ENCODE measurements around the gene HPCAL1.

The HPCAL1 gene

DNA sequence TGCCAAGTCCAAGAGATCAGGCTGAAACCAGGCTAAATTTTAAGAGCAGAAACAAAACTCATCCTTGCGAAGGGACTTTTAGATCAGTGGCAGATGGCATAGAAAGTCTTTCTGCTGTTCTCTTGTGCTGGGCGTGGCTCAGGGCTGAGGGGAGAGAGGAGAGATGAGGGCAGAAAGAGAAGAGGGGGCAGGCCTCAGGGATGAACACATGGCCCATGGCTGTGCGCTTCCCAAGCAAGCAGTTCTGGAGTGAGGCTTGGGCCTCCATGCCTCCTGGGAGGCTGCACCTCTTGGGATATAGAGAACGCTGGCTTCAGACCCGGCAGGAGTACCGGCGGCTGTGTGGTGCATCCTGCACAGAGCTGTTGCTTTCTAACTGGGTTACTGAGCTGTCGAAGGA is 41.0 kb downstream of the HPCAL1 start:
- Histone ChIP-seq H3K9ac (ENCODE audit: low read depth, low read length) (no peak overlapping the region), H3K4me1 (ENCODE audit: insufficient read depth, low read length) (peaks cover 18% of the 10 kb centered on the region), H3K9me3 (ENCODE audit: control insufficient read depth, insufficient read depth, low read length) (no peaks in the 10 kb centered on the region), H3K36me3 (ENCODE audit: insufficient read depth, low read length) (no peaks in the 10 kb centered on the region)

DNA sequence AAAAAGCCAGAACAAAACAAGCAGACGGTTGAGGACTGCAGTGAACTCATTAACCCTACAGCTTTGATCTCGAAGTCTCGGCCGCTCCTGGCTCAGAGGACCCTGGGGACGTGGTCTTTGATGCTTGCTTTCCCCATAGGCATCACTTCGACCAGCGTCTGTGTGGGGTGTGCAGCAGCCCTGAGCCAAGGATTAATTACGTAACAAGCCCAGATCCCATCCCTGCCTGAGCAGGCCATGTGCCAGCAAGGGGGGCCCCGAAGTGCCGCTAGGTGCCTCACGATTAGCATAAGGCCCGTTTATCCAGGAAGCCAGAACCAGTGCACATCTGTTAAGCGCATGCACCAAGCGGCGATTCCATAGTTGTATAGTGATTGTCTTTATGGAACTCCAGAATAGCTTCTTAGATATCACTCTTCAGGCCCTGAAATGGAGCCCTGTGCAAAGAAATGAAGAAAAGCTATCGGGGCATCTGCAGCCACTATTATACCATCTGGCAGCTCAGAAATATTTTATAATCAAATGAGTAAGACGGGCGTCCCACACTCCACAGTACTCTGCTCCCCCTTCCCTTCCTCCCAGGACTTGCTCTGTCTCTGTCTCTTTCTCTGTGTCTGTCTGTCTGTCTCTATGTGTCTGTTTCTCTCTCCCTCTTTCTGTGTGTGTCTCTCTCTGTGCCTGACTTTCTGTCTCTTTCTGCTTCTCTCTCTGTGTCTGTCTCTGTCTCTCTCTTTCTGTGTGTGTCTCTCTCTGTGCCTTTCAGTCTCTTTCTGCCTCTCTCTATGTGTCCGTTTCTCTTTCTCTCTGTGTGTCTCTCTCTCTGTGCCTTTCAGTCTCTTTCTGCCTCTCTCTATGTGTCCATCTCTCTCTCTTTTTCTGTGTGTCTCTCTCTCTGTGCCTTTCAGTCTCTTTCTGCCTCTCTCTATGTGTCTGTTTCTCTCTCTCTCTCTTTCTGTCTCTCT is 41.7 kb downstream of the HPCAL1 start:
- H3K9ac ChIP-seq (ENCODE audit: low read depth, low read length), result no peak overlapping the region
- H3K4me1 ChIP-seq (ENCODE audit: insufficient read depth, low read length), result peaks cover 18% of the 10 kb centered on the region
- no peaks in the 10 kb centered on the region for H3K9me3 ChIP-seq (ENCODE audit: control insufficient read depth, insufficient read depth, low read length)
- no peaks in the 10 kb centered on the region for H3K36me3 ChIP-seq (ENCODE audit: insufficient read depth, low read length)

DNA sequence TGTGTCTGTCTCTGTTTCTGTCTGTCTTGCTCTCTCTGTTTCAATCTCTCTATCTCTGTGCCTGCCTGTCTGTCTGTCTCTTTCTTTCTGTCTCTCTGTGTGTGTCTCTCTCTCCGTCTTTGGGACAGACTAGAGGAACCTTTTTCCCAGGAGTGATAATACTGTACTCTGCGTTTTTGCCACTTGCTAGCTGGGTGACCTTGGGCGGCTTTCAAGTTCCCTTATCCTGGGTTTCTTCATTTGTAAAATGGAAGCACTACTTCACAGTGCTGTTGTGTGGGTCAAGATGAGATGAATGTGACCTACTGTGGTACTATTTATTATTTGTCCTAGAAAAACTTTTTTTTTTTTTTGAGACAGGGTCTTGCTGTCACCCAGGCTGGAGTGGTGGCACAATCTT is 42.4 kb downstream of the HPCAL1 start:
- Histone ChIP-seq H3K9ac (ENCODE audit: low read depth, low read length) (no peak overlapping the region), H3K36me3 (ENCODE audit: insufficient read depth, low read length) (no peaks in the 10 kb centered on the region), H3K4me1 (ENCODE audit: insufficient read depth, low read length) (peaks cover 18% of the 10 kb centered on the region), H3K9me3 (ENCODE audit: control insufficient read depth, insufficient read depth, low read length) (no peaks in the 10 kb centered on the region)

DNA sequence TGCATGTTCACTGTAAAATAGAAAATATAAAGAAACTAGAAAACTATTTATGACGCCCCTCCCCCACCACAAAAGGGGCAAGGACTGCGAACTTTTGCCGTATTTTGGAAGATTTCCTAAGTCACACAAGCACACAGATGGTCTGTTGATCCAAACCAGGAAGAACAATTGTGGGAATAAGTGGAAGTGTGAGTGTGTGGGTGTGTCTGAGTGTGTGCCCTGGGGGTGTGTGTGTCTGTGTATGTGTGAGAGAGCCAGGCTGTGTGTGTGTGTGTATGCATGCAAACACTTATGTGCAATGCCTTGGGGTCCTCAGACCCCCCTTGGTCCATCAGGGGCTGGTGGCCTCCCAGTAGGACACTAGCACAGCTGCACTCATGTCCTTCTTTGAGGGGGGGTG is 43.1 kb downstream of the HPCAL1 start:
- Histone ChIP-seq H3K9ac (ENCODE audit: low read depth, low read length) (no peak overlapping the region), H3K4me1 (ENCODE audit: insufficient read depth, low read length) (peaks cover 18% of the 10 kb centered on the region), H3K9me3 (ENCODE audit: control insufficient read depth, insufficient read depth, low read length) (no peaks in the 10 kb centered on the region)

DNA sequence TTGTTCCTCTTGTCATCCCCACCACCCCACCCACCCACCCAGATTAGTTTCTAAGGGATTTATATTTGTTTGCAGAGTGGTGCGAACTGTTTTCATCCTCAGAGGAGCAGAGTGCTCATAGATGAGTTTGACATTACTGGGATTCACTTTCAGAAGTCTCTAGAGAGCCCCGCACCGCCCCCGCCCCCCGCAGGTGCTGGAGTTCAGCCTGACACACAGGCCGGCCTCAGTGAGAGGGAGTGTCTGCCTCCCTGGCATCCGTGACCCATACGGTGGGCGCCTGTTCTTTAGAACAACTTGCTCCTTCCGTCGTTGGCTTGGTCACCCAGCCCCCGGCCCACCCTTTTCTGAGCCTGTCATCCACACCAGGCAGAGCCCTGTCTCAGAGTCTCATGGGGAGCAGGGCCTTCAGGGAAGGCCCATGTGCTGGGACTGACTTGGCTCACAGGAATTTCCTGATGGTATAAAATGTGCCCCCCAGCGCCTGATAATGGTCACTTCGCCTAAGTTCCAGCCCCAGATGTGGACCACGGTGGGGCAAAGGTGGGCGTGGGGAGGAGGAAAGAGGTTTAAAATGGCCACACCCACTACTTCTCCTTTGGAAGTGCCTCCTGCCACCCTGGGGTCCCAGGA is 44.3 kb downstream of the HPCAL1 start:
- Histone ChIP-seq H3K4me1 (ENCODE audit: insufficient read depth, low read length) (peaks cover 18% of the 10 kb centered on the region), H3K36me3 (ENCODE audit: insufficient read depth, low read length) (no peaks in the 10 kb centered on the region), H3K9ac (ENCODE audit: low read depth, low read length) (no peak overlapping the region), H3K9me3 (ENCODE audit: control insufficient read depth, insufficient read depth, low read length) (no peaks in the 10 kb centered on the region)

More for the DNA sequence above, 43.1 kb downstream of the HPCAL1 start:
- no peaks in the 10 kb centered on the region for H3K36me3 ChIP-seq (ENCODE audit: insufficient read depth, low read length)

DNA sequence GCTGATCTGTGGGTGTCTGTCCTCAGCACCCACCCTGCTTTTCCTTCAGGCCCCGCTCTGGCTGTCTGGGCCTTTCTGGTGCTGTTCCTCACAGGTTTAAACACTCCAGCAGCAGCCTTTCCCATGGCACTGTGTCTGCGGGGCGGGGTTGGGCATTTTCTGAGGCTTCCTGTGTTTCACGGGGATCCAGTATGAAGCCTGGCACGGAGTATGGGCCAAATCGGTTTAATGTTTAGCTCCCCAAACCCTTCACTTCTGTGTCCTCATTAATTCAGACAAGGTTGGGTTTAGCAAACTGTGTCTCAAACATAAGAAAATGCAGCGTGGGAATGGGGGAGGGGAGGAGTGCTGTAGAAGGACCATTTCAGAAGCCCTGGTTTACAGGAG is 44.9 kb downstream of the HPCAL1 start:
- Histone ChIP-seq H3K4me1 (ENCODE audit: insufficient read depth, low read length) (peaks cover 18% of the 10 kb centered on the region), H3K36me3 (ENCODE audit: insufficient read depth, low read length) (no peaks in the 10 kb centered on the region), H3K9me3 (ENCODE audit: control insufficient read depth, insufficient read depth, low read length) (no peaks in the 10 kb centered on the region), H3K9ac (ENCODE audit: low read depth, low read length) (no peak overlapping the region)

DNA sequence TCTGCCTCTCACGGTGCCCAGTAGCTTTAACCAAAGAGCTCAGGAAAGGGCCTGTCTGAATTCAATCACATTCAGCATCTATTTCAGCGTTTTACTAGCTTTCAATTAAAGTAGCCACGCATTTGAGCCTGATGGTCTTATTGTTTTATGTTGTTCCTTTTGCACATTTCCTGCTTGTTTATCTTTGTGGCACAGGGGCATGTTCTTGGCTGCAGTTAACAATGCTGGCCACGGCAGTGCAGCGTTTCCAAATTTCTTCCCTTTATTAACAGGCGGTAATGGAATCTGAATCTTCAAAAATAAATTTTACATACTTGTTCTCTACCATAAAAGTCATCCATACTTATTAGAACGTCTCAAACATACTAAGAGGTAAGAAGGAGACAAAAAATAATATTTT is 46.2 kb downstream of the HPCAL1 start:
- Histone ChIP-seq H3K4me1 (ENCODE audit: insufficient read depth, low read length) (peaks cover 18% of the 10 kb centered on the region), H3K36me3 (ENCODE audit: insufficient read depth, low read length) (no peaks in the 10 kb centered on the region), H3K9me3 (ENCODE audit: control insufficient read depth, insufficient read depth, low read length) (no peaks in the 10 kb centered on the region), H3K9ac (ENCODE audit: low read depth, low read length) (no peak overlapping the region)

DNA sequence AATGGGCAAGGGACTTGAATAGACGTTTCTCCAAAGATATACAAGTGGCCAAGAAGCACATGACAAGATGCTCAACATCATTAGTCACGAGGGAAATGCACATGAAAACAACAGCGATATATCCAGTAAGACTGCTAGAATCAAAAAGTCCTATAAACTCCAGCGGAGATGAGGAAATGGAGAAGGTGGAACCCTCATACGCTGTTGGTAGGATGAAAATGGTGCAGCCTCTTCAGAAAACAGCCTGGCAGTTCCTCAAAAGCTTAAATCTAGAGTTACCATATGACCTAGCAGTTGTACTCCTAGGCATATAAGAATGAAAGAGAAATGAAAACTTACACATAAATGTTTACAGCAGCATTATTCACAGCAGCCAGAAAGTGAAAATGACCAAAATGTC is 48.1 kb downstream of the HPCAL1 start:
- Histone ChIP-seq H3K36me3 (ENCODE audit: insufficient read depth, low read length) (no peaks in the 10 kb centered on the region), H3K9ac (ENCODE audit: low read depth, low read length) (no peak overlapping the region), H3K9me3 (ENCODE audit: control insufficient read depth, insufficient read depth, low read length) (no peaks in the 10 kb centered on the region), H3K4me1 (ENCODE audit: insufficient read depth, low read length) (peaks cover 17% of the 10 kb centered on the region)

DNA sequence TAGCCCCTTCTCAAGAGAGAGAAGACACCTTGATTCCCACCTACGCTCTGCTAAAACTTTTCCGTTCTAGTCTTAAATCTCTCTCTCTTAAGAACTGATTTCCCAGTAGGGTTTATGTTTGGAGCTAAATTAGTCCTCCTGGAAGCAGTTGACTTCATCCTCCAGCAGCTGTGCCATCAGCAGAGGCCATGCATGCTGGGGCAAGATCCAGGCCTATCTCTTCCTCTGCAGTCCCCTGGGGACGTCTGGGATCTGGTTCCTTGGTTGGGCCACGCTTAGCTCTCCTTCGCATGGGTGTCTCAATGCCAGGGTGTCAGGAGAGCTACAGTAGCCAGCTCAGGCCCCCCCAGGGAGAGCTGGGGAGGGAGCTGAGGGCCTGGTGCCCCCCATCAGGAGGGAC is 49.7 kb downstream of the HPCAL1 start:
- no peak overlapping the region for H3K9ac ChIP-seq (ENCODE audit: low read depth, low read length)
- no peaks in the 10 kb centered on the region for H3K9me3 ChIP-seq (ENCODE audit: control insufficient read depth, insufficient read depth, low read length)
- H3K4me1 ChIP-seq (ENCODE audit: insufficient read depth, low read length), result peaks cover 5% of the 10 kb centered on the region
- no peaks in the 10 kb centered on the region for H3K36me3 ChIP-seq (ENCODE audit: insufficient read depth, low read length)

DNA sequence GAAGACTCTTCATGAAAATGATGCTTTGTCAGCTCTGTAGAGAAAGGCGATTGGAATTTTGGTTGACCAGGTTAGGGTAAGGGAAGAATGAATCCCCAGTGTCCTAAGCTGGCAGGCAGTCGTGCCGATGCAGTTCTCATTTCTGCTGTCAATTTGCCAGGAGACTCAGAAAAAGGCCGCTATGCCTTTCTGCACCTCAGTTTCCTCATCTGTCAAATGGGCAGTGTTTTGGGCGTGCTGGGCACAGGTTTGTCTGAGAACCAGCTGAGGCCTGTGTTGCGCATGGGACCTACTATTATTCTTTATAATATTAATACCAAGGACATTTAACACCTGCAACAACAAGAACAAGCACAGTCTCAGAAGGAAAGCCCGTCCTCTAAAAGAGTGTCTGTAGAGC is 50.3 kb downstream of the HPCAL1 start:
- no peaks in the 10 kb centered on the region for H3K4me1 ChIP-seq (ENCODE audit: insufficient read depth, low read length)
- H3K9me3 ChIP-seq (ENCODE audit: control insufficient read depth, insufficient read depth, low read length), result no peaks in the 10 kb centered on the region
- no peaks in the 10 kb centered on the region for H3K36me3 ChIP-seq (ENCODE audit: insufficient read depth, low read length)
- H3K9ac ChIP-seq (ENCODE audit: low read depth, low read length), result no peak overlapping the region

DNA sequence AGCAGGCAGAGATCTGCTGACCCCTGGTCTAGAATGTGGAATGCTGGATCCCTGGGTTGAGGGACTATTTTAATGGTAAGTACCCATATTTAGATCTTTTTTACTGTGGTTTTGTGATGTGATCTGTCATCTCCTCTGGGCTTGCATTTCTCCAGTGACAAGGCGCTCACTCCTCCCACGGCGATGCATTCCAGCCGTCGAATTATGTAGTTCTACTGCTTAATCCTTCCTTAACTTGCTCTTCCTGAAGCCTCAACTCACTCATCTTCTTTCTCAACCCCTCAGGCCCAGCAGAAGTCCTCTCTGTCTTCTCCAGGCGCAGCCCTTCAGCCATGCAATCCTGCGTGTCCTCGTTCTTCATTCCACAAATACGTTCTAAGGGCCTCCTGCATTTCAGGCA is 51.2 kb downstream of the HPCAL1 start:
- H3K36me3 ChIP-seq (ENCODE audit: insufficient read depth, low read length), result no peaks in the 10 kb centered on the region
- no peaks in the 10 kb centered on the region for H3K9me3 ChIP-seq (ENCODE audit: control insufficient read depth, insufficient read depth, low read length)
- no peak overlapping the region for H3K9ac ChIP-seq (ENCODE audit: low read depth, low read length)
- no peaks in the 10 kb centered on the region for H3K4me1 ChIP-seq (ENCODE audit: insufficient read depth, low read length)

DNA sequence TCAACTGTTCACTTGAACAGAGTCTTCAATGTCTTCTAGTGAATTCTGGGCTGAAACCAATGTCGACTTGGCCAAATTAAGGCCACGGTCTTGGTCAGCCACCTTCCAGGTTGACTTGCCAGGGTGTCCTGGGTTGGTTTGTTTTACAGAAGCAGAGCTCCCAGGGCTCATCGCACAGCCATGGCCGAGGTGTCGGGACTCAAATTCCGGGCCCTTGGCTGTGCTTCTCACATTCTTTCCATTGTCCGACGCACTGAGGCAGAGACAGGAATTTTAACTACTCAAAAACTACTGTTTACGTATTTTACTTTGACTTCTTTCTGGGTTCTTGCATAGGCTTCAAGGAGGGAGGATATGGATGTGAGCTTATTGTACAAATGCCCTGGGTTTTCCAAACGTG is 51.7 kb downstream of the HPCAL1 start:
- no peaks in the 10 kb centered on the region for H3K9me3 ChIP-seq (ENCODE audit: control insufficient read depth, insufficient read depth, low read length)
- no peaks in the 10 kb centered on the region for H3K36me3 ChIP-seq (ENCODE audit: insufficient read depth, low read length)
- no peak overlapping the region for H3K9ac ChIP-seq (ENCODE audit: low read depth, low read length)
- no peaks in the 10 kb centered on the region for H3K4me1 ChIP-seq (ENCODE audit: insufficient read depth, low read length)

DNA sequence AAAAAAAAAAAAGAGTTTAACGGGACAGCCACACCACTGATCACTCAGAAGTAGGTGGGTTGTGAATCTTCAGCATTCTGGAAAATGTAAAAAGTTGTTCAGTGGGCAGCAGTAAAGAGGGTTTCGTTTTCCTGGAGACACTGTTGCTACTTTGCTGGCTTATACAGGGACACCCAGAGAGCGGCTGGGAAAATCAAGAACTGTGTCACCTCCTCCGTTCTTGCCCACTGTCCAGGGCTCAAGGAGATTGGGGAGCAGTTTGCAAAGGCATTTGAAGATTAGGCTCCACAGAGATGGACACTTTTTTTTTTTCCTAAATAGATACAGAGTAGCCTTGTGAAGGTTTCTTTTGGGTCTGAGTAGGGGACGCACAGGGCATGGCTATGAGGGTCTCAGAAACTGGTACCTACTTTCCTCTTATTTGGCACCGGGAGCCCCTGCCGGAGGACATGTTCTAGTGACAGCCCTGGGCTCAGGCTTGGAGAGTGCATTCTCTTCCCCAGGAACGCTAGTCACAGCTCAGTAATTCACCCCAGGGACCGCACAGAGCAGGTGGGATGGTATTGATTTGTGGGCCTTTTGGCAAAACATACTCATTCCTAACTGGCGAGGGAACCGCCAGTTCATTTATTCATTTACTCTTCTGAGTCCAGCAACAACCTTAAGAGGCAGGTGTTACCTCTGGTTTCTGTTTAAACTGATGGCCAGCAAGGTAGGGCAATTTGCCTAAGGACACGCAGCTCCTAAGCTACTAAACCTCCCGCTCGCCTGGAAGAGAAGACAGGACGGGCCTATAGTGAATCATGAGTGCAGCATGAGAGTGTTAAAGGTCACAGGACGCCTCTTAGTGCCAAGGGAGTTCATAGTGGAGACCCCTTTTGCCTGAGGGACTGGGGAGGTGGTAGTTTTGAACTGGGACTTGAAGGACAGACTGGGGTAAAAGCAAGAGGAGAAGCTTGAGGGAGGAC is 53.1 kb downstream of the HPCAL1 start:
- no peaks in the 10 kb centered on the region for H3K9me3 ChIP-seq (ENCODE audit: control insufficient read depth, insufficient read depth, low read length)
- H3K36me3 ChIP-seq (ENCODE audit: insufficient read depth, low read length), result no peaks in the 10 kb centered on the region
- no peaks in the 10 kb centered on the region for H3K4me1 ChIP-seq (ENCODE audit: insufficient read depth, low read length)
- H3K9ac ChIP-seq (ENCODE audit: low read depth, low read length), result no peak overlapping the region

DNA sequence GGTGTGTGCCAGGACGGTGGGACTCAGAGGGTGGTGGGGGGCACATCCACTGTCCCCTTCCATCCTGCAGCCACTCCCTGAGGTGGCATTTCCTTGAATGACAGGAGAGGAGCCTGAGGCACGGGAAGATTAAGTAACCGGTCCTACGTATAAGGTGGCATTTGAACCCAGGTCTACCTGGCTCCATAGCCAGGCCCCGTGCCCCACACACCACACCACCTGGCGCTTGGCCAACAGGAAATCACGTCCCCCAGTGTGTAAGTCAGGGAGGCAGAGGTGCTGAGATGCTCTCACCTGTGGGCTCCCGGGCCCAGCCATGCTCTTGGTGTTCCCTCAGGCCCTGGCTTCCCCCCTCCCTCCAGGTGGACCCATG is 53.7 kb downstream of the HPCAL1 start:
- H3K4me1 ChIP-seq (ENCODE audit: insufficient read depth, low read length), result no peaks in the 10 kb centered on the region

More for the DNA sequence above, 53.7 kb downstream of the HPCAL1 start:
- Histone ChIP-seq H3K36me3 (ENCODE audit: insufficient read depth, low read length) (no peaks in the 10 kb centered on the region), H3K9me3 (ENCODE audit: control insufficient read depth, insufficient read depth, low read length) (no peaks in the 10 kb centered on the region), H3K9ac (ENCODE audit: low read depth, low read length) (no peak overlapping the region)
